GM23338 (cell line): ENCODE measurements around the gene INO80. TPM values are rescaled to one million over a fixed set of nuclear protein-coding genes. Genes with fewer than 3 reads are reported as not detected.

Experiments used
- ATAC-seq: fragments of 200-7000 bp; cut with Tn5 transposase; 3 replicates; pipeline ENCODE4 v1.9.1; 2020
- DNase-seq: peaks from one replicate; pipeline ENCODE4 v3.0.0-alpha.2; 2015; ENCODE audit warnings: low spot score
- H2AFZ ChIP-seq: fragments of 200-600 bp; sonication (generic); 2 replicates; pipeline ENCODE4 v1.8.0; 2016; ENCODE audit warnings: antibody characterized with exemption, mild to moderate bottlenecking, moderate library complexity
- H3F3A ChIP-seq: fragments of 200-600 bp; sonication (generic); replicated peaks from 2 replicates; pipeline ENCODE4 v1.8.0; 2017; ENCODE audit warnings: antibody characterized with exemption, mixed run types, low read depth
- H3K27ac ChIP-seq: fragments of 200-600 bp; sonication (generic); 2 replicates; pipeline ENCODE4 v1.6.1; 2016; ENCODE audit warnings: low read depth
- H3K27me3 ChIP-seq: fragments of 200-600 bp; sonication (generic); 2 replicates; pipeline ENCODE4 v1.8.0; 2016; ENCODE audit warnings: mild to moderate bottlenecking, mixed run types, moderate library complexity; ENCODE audit not compliant: insufficient read depth
- H3K36me3 ChIP-seq: fragments of 200-600 bp; sonication (generic); 2 replicates; pipeline ENCODE4 v1.8.0; 2016; ENCODE audit warnings: mild to moderate bottlenecking; ENCODE audit not compliant: insufficient read depth
- H3K4me1 ChIP-seq: fragments of 200-600 bp; sonication (generic); 2 replicates; pipeline ENCODE4 v1.8.0; 2016; ENCODE audit warnings: mild to moderate bottlenecking, moderate library complexity; ENCODE audit not compliant: insufficient read depth
- H3K4me2 ChIP-seq: fragments of 200-600 bp; sonication (generic); 2 replicates; pipeline ENCODE4 v1.7.1; 2017; ENCODE audit warnings: mixed run types
- H3K4me3 ChIP-seq: fragments of 200-600 bp; sonication (generic); 2 replicates; pipeline ENCODE4 v1.6.1; 2016; ENCODE audit warnings: mixed run types
- H3K79me2 ChIP-seq: fragments of 200-600 bp; sonication (generic); replicated peaks from 2 replicates; pipeline ENCODE4 v1.8.0; 2017; ENCODE audit warnings: mild to moderate bottlenecking; ENCODE audit not compliant: insufficient read depth
- H3K9me2 ChIP-seq: fragments of 200-600 bp; sonication (generic); 2 replicates; pipeline ENCODE4 v1.8.0; 2017; ENCODE audit not compliant: insufficient read depth
- H4K20me1 ChIP-seq: fragments of 200-600 bp; sonication (generic); replicated peaks from 2 replicates; pipeline ENCODE4 v1.8.0; 2017; ENCODE audit warnings: mild to moderate bottlenecking; ENCODE audit not compliant: insufficient read depth
- H3K27ac Mint-ChIP-seq: 2 replicates; pipeline ENCODE4 v1.8.0; 2020; ENCODE audit warnings: inconsistent platforms, mild to moderate bottlenecking, moderate library complexity, mixed read lengths
- H3K27me3 Mint-ChIP-seq: 3 replicates; pipeline ENCODE4 v1.8.0; 2022; ENCODE audit warnings: low read depth, mild to moderate bottlenecking, moderate library complexity, mixed read lengths, inconsistent platforms; ENCODE audit not compliant: insufficient read depth, poor library complexity
- H3K36me3 Mint-ChIP-seq: 3 replicates; pipeline ENCODE4 v1.8.0; 2021; ENCODE audit warnings: low read depth, mild to moderate bottlenecking, inconsistent platforms, moderate library complexity, mixed read lengths
- H3K4me1 Mint-ChIP-seq: 3 replicates; pipeline ENCODE4 v1.8.0; 2020; ENCODE audit warnings: mild to moderate bottlenecking, inconsistent platforms, mixed read lengths
- H3K4me3 Mint-ChIP-seq: 3 replicates; pipeline ENCODE4 v1.8.0; 2021; ENCODE audit warnings: moderate library complexity, mild to moderate bottlenecking, inconsistent platforms, mixed read lengths
- H3K9me3 Mint-ChIP-seq: 3 replicates; pipeline ENCODE4 v1.8.0; 2020; ENCODE audit warnings: moderate library complexity, mild to moderate bottlenecking, inconsistent platforms, mixed read lengths
- CREB1 ChIP-seq: fragments of 250-450 bp; sonication (Bioruptor Pico); IDR thresholded peaks from 2 replicates; pipeline ENCODE4 v1.5.0; 2020; ENCODE audit warnings: low read depth, mild to moderate bottlenecking, moderate library complexity
- EZH2 ChIP-seq: fragments of 200-600 bp; sonication (generic); IDR thresholded peaks from one replicate; pipeline ENCODE4 v1.8.0; 2017; ENCODE audit warnings: antibody characterized with exemption, mild to moderate bottlenecking, low read depth; ENCODE audit not compliant: unreplicated experiment
- EZH2phosphoT487 ChIP-seq: fragments of 200-600 bp; sonication (generic); IDR thresholded peaks from one replicate; pipeline ENCODE4 v1.8.1; 2018; ENCODE audit warnings: antibody characterized with exemption; ENCODE audit not compliant: unreplicated experiment
- JUNB ChIP-seq: IDR thresholded peaks from one replicate; pipeline ENCODE4 v1.6.1; 2016; ENCODE audit warnings: antibody characterized with exemption; ENCODE audit not compliant: unreplicated experiment
- NANOG ChIP-seq: IDR thresholded peaks from 2 replicates; pipeline ENCODE4 v1.6.1; 2016; ENCODE audit warnings: antibody characterized with exemption, borderline replicate concordance
- POLR2AphosphoS5 ChIP-seq: IDR thresholded peaks from 2 replicates; pipeline ENCODE4 v1.6.1; 2016; ENCODE audit warnings: antibody characterized with exemption, low read depth
- STAT1 ChIP-seq: IDR thresholded peaks from one replicate; pipeline ENCODE4 v1.6.1; 2016; ENCODE audit warnings: antibody characterized with exemption; ENCODE audit not compliant: unreplicated experiment
- ZNF331 ChIP-seq: fragments of 250-450 bp; sonication (Bioruptor Pico); IDR thresholded peaks from 2 replicates; pipeline ENCODE4 v1.5.0; 2020; ENCODE audit warnings: low read depth, mild to moderate bottlenecking, moderate library complexity
- polyA plus RNA-seq: library from polyadenylated mRNA; unstranded; fragments of >200 nt; fragmentation: Nextera tagmentation; extraction: Ambion mirVana; gene quantifications from 2 replicates; pipeline ENCODE4 v1.2.1, GENCODE V29; 2016
- total RNA-seq: library from RNA; depleted of rRNA; stranded (reverse); fragments of >200 nt; shearing (Covaris generic); gene quantifications from 2 replicates; pipeline ENCODE4 v1.2.3, GENCODE V29; 2014
- TF ChIP-seq, protein P1 (sequence below), 2 experiments: fragments of 200-600 bp in 1 of 2; sonication (generic) in 1 of 2; conservative IDR thresholded peaks; 2 replicates each; pipeline versions ENCODE4 v1.5.1 to v1.6.1; 2016 to 2017; ENCODE audit warnings: antibody characterized with exemption in 2 of 2, low read depth in 2 of 2, mild to moderate bottlenecking in 2 of 2, moderate library complexity in 1 of 2
- TF ChIP-seq, protein P2 (sequence below): IDR thresholded peaks from 2 replicates; pipeline ENCODE4 v1.6.1; 2016; ENCODE audit warnings: antibody characterized with exemption
- TF ChIP-seq, protein P3 (sequence below): fragments of 250-450 bp; sonication (Bioruptor Pico); IDR thresholded peaks from 2 replicates; pipeline ENCODE4 v1.5.0; 2020; ENCODE audit warnings: mild to moderate bottlenecking, moderate library complexity

Gene INO80
- total and polyA plus RNA-seq, 2 experiments from 2014 or later = 6.5 to 24.9 TPM

DNA sequence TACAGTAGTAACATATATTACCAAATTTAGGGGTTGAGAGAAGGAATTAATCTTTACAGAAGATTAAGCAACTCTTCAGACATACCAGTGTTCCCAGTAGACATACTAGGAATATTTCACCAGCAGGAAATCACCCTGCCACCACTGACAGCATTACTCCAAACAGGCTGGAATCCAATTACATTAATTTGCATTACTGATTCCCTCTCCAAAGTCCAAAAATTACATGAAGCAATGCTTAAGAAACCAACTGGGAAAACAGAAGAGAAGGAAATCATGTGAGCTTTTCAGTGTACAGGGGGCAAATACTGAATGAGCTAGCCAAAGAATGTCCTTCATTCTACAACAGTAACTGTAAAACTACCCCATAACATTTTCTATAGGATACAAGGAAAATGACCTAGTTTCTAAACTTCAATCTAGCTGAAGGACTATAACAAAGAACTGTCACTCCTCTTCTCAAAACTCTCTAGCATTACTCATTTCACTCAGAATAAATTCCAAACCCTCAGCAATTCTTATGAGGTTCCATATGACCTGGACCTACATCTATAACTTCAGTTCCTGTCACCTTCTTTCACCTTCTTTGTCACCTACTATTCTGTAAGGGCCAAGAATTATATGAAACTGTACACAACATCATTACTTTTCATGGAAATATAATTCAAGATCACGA lies 72.7 kb downstream of the INO80 start (continued):
- TF ChIP-seq, protein P1, sequence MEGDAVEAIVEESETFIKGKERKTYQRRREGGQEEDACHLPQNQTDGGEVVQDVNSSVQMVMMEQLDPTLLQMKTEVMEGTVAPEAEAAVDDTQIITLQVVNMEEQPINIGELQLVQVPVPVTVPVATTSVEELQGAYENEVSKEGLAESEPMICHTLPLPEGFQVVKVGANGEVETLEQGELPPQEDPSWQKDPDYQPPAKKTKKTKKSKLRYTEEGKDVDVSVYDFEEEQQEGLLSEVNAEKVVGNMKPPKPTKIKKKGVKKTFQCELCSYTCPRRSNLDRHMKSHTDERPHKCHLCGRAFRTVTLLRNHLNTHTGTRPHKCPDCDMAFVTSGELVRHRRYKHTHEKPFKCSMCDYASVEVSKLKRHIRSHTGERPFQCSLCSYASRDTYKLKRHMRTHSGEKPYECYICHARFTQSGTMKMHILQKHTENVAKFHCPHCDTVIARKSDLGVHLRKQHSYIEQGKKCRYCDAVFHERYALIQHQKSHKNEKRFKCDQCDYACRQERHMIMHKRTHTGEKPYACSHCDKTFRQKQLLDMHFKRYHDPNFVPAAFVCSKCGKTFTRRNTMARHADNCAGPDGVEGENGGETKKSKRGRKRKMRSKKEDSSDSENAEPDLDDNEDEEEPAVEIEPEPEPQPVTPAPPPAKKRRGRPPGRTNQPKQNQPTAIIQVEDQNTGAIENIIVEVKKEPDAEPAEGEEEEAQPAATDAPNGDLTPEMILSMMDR (conservative IDR thresholded peaks at IDR 0.05; ENCODE audit: low read depth in 2 of 2) = no peak
- no peak for TF ChIP-seq EZH2phosphoT487
- no peak for TF ChIP-seq ZNF331 (CRISPR knock-in tag)

DNA sequence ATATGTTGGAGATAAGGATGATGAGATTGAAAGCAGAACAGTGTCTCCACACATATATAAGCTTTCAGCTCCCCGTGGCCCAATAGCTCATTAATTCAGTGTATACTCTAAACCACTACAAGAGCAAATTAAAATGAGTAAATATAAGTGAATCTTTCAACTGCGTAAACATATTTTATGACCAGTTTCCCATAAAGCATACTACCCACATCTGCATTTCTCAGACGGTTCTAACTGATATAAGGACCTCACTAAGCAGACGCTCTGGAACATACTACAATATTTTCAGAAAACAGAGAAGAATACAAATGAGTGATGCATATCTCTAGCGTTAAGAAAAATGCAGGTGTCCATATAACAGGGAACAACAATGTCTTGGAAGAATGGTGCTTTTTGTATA lies 73.2 kb downstream of the INO80 start:
- ATAC-seq (no peak), DNase-seq (no peak)
- no peak overlapping the region for H2AFZ ChIP-seq
- peaks cover 9% of the 10 kb centered on the region; the same call in 1 of the 2 replicates for H3K79me2 ChIP-seq
- Mint-ChIP-seq H3K27me3 (peaks cover 3% of the 10 kb centered on the region), H3K27ac (no peak overlapping the region), H3K9me3 (peaks cover 13% of the 10 kb centered on the region; the same call in 2 of the 3 replicates), H3K4me3 (no peak overlapping the region), H3K4me1 (no peaks in the 10 kb centered on the region), H3K36me3 (peaks cover 88% of the 10 kb centered on the region)
- no peaks in the 10 kb centered on the region for H3K9me2 ChIP-seq
- no peak overlapping the region for H3K4me3 ChIP-seq
- no peak overlapping the region for H3K27ac ChIP-seq
- H4K20me1 ChIP-seq = no peaks in the 10 kb centered on the region
- no peaks in the 10 kb centered on the region for H3F3A ChIP-seq
- H3K4me2 ChIP-seq = no peak overlapping the region
- H3K27me3 ChIP-seq = no peaks in the 10 kb centered on the region
- H3K36me3 ChIP-seq = peaks cover 39% of the 10 kb centered on the region
- H3K4me1 ChIP-seq = no peaks in the 10 kb centered on the region
- TF ChIP-seq EZH2phosphoT487 (no peak), NANOG (no peak), EZH2 (no peak), POLR2AphosphoS5 (no peak), JUNB (no peak), CREB1 (CRISPR knock-in tag) (no peak), STAT1 (no peak), ZNF331 (CRISPR knock-in tag) (no peak)
- TF ChIP-seq, protein P2, sequence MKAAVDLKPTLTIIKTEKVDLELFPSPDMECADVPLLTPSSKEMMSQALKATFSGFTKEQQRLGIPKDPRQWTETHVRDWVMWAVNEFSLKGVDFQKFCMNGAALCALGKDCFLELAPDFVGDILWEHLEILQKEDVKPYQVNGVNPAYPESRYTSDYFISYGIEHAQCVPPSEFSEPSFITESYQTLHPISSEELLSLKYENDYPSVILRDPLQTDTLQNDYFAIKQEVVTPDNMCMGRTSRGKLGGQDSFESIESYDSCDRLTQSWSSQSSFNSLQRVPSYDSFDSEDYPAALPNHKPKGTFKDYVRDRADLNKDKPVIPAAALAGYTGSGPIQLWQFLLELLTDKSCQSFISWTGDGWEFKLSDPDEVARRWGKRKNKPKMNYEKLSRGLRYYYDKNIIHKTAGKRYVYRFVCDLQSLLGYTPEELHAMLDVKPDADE = no peak
- TF ChIP-seq, protein P3, sequence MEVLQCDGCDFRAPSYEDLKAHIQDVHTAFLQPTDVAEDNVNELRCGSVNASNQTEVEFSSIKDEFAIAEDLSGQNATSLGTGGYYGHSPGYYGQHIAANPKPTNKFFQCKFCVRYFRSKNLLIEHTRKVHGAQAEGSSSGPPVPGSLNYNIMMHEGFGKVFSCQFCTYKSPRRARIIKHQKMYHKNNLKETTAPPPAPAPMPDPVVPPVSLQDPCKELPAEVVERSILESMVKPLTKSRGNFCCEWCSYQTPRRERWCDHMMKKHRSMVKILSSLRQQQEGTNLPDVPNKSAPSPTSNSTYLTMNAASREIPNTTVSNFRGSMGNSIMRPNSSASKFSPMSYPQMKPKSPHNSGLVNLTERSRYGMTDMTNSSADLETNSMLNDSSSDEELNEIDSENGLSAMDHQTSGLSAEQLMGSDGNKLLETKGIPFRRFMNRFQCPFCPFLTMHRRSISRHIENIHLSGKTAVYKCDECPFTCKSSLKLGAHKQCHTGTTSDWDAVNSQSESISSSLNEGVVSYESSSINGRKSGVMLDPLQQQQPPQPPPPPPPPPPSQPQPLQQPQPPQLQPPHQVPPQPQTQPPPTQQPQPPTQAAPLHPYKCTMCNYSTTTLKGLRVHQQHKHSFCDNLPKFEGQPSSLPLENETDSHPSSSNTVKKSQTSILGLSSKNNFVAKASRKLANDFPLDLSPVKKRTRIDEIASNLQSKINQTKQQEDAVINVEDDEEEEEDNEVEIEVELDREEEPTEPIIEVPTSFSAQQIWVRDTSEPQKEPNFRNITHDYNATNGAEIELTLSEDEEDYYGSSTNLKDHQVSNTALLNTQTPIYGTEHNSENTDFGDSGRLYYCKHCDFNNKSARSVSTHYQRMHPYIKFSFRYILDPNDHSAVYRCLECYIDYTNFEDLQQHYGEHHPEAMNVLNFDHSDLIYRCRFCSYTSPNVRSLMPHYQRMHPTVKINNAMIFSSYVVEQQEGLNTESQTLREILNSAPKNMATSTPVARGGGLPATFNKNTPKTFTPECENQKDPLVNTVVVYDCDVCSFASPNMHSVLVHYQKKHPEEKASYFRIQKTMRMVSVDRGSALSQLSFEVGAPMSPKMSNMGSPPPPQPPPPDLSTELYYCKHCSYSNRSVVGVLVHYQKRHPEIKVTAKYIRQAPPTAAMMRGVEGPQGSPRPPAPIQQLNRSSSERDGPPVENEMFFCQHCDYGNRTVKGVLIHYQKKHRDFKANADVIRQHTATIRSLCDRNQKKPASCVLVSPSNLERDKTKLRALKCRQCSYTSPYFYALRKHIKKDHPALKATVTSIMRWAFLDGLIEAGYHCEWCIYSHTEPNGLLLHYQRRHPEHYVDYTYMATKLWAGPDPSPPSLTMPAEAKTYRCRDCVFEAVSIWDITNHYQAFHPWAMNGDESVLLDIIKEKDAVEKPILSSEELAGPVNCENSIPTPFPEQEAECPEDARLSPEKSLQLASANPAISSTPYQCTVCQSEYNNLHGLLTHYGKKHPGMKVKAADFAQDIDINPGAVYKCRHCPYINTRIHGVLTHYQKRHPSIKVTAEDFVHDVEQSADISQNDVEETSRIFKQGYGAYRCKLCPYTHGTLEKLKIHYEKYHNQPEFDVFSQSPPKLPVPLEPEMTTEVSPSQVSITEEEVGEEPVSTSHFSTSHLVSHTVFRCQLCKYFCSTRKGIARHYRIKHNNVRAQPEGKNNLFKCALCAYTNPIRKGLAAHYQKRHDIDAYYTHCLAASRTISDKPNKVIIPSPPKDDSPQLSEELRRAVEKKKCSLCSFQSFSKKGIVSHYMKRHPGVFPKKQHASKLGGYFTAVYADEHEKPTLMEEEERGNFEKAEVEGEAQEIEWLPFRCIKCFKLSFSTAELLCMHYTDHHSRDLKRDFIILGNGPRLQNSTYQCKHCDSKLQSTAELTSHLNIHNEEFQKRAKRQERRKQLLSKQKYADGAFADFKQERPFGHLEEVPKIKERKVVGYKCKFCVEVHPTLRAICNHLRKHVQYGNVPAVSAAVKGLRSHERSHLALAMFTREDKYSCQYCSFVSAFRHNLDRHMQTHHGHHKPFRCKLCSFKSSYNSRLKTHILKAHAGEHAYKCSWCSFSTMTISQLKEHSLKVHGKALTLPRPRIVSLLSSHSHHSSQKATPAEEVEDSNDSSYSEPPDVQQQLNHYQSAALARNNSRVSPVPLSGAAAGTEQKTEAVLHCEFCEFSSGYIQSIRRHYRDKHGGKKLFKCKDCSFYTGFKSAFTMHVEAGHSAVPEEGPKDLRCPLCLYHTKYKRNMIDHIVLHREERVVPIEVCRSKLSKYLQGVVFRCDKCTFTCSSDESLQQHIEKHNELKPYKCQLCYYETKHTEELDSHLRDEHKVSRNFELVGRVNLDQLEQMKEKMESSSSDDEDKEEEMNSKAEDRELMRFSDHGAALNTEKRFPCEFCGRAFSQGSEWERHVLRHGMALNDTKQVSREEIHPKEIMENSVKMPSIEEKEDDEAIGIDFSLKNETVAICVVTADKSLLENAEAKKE = no peak
- TF ChIP-seq, protein P1 (conservative IDR thresholded peaks at IDR 0.05; ENCODE audit: low read depth in 2 of 2) = no peak
